ENCODE measurements around the gene CCDC188.

GRCh38 chr22:20127869-20128618 is 22.8 kb downstream of the CCDC188 start:
- TF ChIP-seq, protein P1, sequence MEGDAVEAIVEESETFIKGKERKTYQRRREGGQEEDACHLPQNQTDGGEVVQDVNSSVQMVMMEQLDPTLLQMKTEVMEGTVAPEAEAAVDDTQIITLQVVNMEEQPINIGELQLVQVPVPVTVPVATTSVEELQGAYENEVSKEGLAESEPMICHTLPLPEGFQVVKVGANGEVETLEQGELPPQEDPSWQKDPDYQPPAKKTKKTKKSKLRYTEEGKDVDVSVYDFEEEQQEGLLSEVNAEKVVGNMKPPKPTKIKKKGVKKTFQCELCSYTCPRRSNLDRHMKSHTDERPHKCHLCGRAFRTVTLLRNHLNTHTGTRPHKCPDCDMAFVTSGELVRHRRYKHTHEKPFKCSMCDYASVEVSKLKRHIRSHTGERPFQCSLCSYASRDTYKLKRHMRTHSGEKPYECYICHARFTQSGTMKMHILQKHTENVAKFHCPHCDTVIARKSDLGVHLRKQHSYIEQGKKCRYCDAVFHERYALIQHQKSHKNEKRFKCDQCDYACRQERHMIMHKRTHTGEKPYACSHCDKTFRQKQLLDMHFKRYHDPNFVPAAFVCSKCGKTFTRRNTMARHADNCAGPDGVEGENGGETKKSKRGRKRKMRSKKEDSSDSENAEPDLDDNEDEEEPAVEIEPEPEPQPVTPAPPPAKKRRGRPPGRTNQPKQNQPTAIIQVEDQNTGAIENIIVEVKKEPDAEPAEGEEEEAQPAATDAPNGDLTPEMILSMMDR (conservative IDR thresholded peaks at IDR 0.05; ENCODE audit: low read depth, low read length) = no peak
- no peak for TF ChIP-seq EZH2 (IDR thresholded peaks at IDR 0.05; ENCODE audit: borderline replicate concordance, low read depth, low read length, poor library complexity, severe bottlenecking)

All from A673 (cell line).